Measurements from ENCODE around the gene PPIL4. TPM values are rescaled to one million over a fixed set of nuclear protein-coding genes. Genes with fewer than 3 reads are reported as not detected.

The PPIL4 gene
- total RNA-seq, 1 donor from 2014 or later, result 26.8 TPM

DNA sequence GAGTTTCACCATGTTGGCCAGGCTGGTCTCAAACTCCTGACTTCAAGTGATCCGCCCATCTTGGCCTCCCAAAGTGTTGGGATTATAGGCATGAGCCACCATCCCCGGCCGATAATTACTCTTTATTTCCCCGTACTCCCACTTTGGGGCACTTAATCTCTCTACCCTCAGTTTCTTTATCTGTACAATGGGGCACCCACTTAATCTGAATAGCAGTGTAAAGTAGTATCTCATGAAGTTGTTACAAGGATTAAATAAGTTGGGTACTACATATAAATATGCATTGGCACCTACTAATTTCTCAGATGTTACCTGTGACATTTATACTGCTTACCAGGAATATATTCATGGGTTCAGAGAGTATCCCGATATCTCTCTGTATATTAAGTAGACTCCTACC lies 35.5 kb upstream of the PPIL4 start:
- no peaks in the 10 kb centered on the region for H3K4me1 Mint-ChIP-seq (ENCODE audit: low read depth, unreplicated experiment)
- H3K9me3 Mint-ChIP-seq (ENCODE audit: unreplicated experiment), result no peaks in the 10 kb centered on the region
- H3K36me3 Mint-ChIP-seq (ENCODE audit: unreplicated experiment), result no peaks in the 10 kb centered on the region
- H3K27me3 Mint-ChIP-seq (ENCODE audit: unreplicated experiment), result no peaks in the 10 kb centered on the region
- H3K27ac Mint-ChIP-seq (ENCODE audit: unreplicated experiment), result no peak overlapping the region
- H3K4me3 Mint-ChIP-seq (ENCODE audit: unreplicated experiment), result no peak overlapping the region
- no peak for DNase-seq
- TF ChIP-seq, protein P1, sequence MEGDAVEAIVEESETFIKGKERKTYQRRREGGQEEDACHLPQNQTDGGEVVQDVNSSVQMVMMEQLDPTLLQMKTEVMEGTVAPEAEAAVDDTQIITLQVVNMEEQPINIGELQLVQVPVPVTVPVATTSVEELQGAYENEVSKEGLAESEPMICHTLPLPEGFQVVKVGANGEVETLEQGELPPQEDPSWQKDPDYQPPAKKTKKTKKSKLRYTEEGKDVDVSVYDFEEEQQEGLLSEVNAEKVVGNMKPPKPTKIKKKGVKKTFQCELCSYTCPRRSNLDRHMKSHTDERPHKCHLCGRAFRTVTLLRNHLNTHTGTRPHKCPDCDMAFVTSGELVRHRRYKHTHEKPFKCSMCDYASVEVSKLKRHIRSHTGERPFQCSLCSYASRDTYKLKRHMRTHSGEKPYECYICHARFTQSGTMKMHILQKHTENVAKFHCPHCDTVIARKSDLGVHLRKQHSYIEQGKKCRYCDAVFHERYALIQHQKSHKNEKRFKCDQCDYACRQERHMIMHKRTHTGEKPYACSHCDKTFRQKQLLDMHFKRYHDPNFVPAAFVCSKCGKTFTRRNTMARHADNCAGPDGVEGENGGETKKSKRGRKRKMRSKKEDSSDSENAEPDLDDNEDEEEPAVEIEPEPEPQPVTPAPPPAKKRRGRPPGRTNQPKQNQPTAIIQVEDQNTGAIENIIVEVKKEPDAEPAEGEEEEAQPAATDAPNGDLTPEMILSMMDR (IDR thresholded peaks at IDR 0.05; ENCODE audit: partially characterized antibody, unreplicated experiment), result no peak

GRCh38 chr6:149580880-149581279 lies 35.0 kb upstream of the PPIL4 start:
- no peaks in the 10 kb centered on the region for H3K4me1 Mint-ChIP-seq (ENCODE audit: low read depth, unreplicated experiment)
- no peak overlapping the region for H3K27ac Mint-ChIP-seq (ENCODE audit: unreplicated experiment)
- H3K27me3 Mint-ChIP-seq (ENCODE audit: unreplicated experiment), result no peaks in the 10 kb centered on the region
- no peaks in the 10 kb centered on the region for H3K36me3 Mint-ChIP-seq (ENCODE audit: unreplicated experiment)
- no peak for DNase-seq
- TF ChIP-seq, protein P1 (IDR thresholded peaks at IDR 0.05; ENCODE audit: partially characterized antibody, unreplicated experiment), result no peak
- H3K4me3 Mint-ChIP-seq (ENCODE audit: unreplicated experiment), result no peak overlapping the region
- H3K9me3 Mint-ChIP-seq (ENCODE audit: unreplicated experiment), result no peaks in the 10 kb centered on the region

GRCh38 chr6:149567945-149568585 lies 22.2 kb upstream of the PPIL4 start:
- H3K27me3 Mint-ChIP-seq (ENCODE audit: unreplicated experiment), result no peaks in the 10 kb centered on the region
- TF ChIP-seq, protein P1 (IDR thresholded peaks at IDR 0.05; ENCODE audit: partially characterized antibody, unreplicated experiment), result no peak
- peak overlapping the region; percentile 12 for H3K27ac Mint-ChIP-seq (ENCODE audit: unreplicated experiment)
- H3K9me3 Mint-ChIP-seq (ENCODE audit: unreplicated experiment), result peaks cover 4% of the 10 kb centered on the region
- H3K4me3 Mint-ChIP-seq (ENCODE audit: unreplicated experiment), result peak overlapping the region; percentile 66
- no peaks in the 10 kb centered on the region for H3K4me1 Mint-ChIP-seq (ENCODE audit: low read depth, unreplicated experiment)
- no peaks in the 10 kb centered on the region for H3K36me3 Mint-ChIP-seq (ENCODE audit: unreplicated experiment)
- no peak for DNase-seq

- Mint-ChIP-seq H3K27ac (ENCODE audit: unreplicated experiment) (peak overlapping the region; percentile 52), H3K36me3 (ENCODE audit: unreplicated experiment) (no peaks in the 10 kb centered on the region), H3K9me3 (ENCODE audit: unreplicated experiment) (peaks cover 4% of the 10 kb centered on the region), H3K4me3 (ENCODE audit: unreplicated experiment) (peak overlapping the region; percentile 88), H3K4me1 (ENCODE audit: low read depth, unreplicated experiment) (no peaks in the 10 kb centered on the region), H3K27me3 (ENCODE audit: unreplicated experiment) (no peaks in the 10 kb centered on the region)
- TF ChIP-seq, protein P1 (IDR thresholded peaks at IDR 0.05; ENCODE audit: partially characterized antibody, unreplicated experiment), result no peak
- DNase-seq, result no peak
Measured at GRCh38 chr6:149567194-149567586, 21.3 kb upstream of the PPIL4 start.

- no peaks in the 10 kb centered on the region for H3K4me1 Mint-ChIP-seq (ENCODE audit: low read depth, unreplicated experiment)
- peak overlapping the region; percentile 88 for H3K4me3 Mint-ChIP-seq (ENCODE audit: unreplicated experiment)
- H3K27me3 Mint-ChIP-seq (ENCODE audit: unreplicated experiment), result no peaks in the 10 kb centered on the region
- peaks cover 4% of the 10 kb centered on the region for H3K9me3 Mint-ChIP-seq (ENCODE audit: unreplicated experiment)
- no peak overlapping the region for H3K27ac Mint-ChIP-seq (ENCODE audit: unreplicated experiment)
- TF ChIP-seq, protein P1 (IDR thresholded peaks at IDR 0.05; ENCODE audit: partially characterized antibody, unreplicated experiment), result no peak
- H3K36me3 Mint-ChIP-seq (ENCODE audit: unreplicated experiment), result no peaks in the 10 kb centered on the region
- peak; percentile 63 for DNase-seq
Measured at GRCh38 chr6:149566410-149567193, 20.8 kb upstream of the PPIL4 start.
